HCT116 (cell line): ENCODE data around the gene ALDH3A2. TPM values are rescaled to one million over a fixed set of nuclear protein-coding genes. Genes with fewer than 3 reads are reported as not detected.
"Not testable (repeated sequence)": the region's sequence is repeated elsewhere in the genome, so short reads cannot be mapped to it uniquely, and the experiment has no call there.

ENCODE experiments used
- ATAC-seq: fragments of 200-7000 bp; cut with Tn5 transposase; 2 replicates; pipeline ENCODE4 v1.9.1; 2020; ENCODE audit warnings: mild to moderate bottlenecking, moderate library complexity
- BruUV-seq: library from RNA; stranded (reverse); fragments of 400-500 nt; replicated peaks from 2 replicates; lab custom pipeline; 2021; lab: Mats Ljungman, UMichigan
- CTCF ChIA-PET: fragments of 300-600 bp; sonication (Branson Sonifier 250); formaldehyde crosslinking; loops from one replicate; lab custom pipeline; 2021; ENCODE audit warnings: antibody characterized with exemption; lab: Charles Lee
- POLR2A ChIA-PET: fragments of 300-600, 350-600 bp; sonication (Branson Sonifier 250); formaldehyde crosslinking; loops from one replicate; lab custom pipeline; 2021; ENCODE audit warnings: antibody characterized with exemption; lab: Charles Lee
- RAD21 ChIA-PET, 2 experiments: fragments of 300-600 bp; sonication (Branson Sonifier 250); formaldehyde crosslinking; loops; one replicate each; lab custom pipeline; 2023; ENCODE audit warnings: low total read pairs in 2 of 2; ENCODE audit not compliant: uncharacterized antibody in 2 of 2, unreplicated experiment in 2 of 2, low non-redundant PET in 1 of 2; lab: Charles Lee
- DNase-seq: peaks from one replicate; pipeline ENCODE4 v3.0.0-alpha.2; 2010; ENCODE audit warnings: low read depth, low spot score
- H2AFZ ChIP-seq: fragments of 200-600 bp; shearing (Covaris generic), sonication (generic); 2 replicates; pipeline ENCODE4 v1.6.1; 2017; ENCODE audit warnings: low read depth, mixed run types, mixed read lengths, antibody characterized with exemption, low read length; ENCODE audit not compliant: poor library complexity, severe bottlenecking
- H3K27ac ChIP-seq: 2 replicates; pipeline ENCODE4 v1.5.1; 2012; ENCODE audit warnings: low read depth, low read length
- H3K27me3 ChIP-seq: fragments of 200-600 bp; sonication (generic); 2 replicates; pipeline ENCODE4 v1.6.1; 2016; ENCODE audit warnings: mixed run types, low read length, mixed read lengths; ENCODE audit not compliant: insufficient read depth
- H3K36me3 ChIP-seq, 2 experiments: fragments of 200-500 bp in 1 of 2; fragments of 200-600 bp in 1 of 2; sonication (Bioruptor generic) in 1 of 2; sonication (generic) in 1 of 2; 2 replicates each; pipeline versions ENCODE4 v1.5.1 to v1.6.1; 2014 to 2016; ENCODE audit warnings: low read length in 2 of 2, inconsistent platforms in 1 of 2, mixed read lengths in 1 of 2, mixed run types in 1 of 2; ENCODE audit not compliant: insufficient read depth in 2 of 2, control insufficient read depth in 1 of 2
- H3K4me1 ChIP-seq, 2 experiments: fragments of 200-600 bp in 1 of 2; sonication (generic) in 1 of 2; 2 replicates each; pipeline versions ENCODE4 v1.5.1 to v1.6.1; 2012 to 2017; ENCODE audit warnings: low read length in 2 of 2, inconsistent platforms in 1 of 2, mild to moderate bottlenecking in 1 of 2, mixed read lengths in 1 of 2, mixed run types in 1 of 2, moderate library complexity in 1 of 2; ENCODE audit not compliant: insufficient read depth in 2 of 2, control insufficient read depth in 1 of 2
- H3K4me2 ChIP-seq: fragments of 200-600 bp; sonication (generic); 2 replicates; pipeline ENCODE4 v1.6.1; 2017; ENCODE audit warnings: mixed run types, low read length, mixed read lengths
- H3K4me3 ChIP-seq, 2 experiments: fragments of 200-600 bp in 1 of 2; sonication (generic) in 1 of 2; replicated peaks in 1 of 2; 2 replicates each; pipeline ENCODE4 v1.5.1; 2011 to 2016; ENCODE audit warnings: low read length in 2 of 2, control low read depth in 1 of 2, low read depth in 1 of 2, mild to moderate bottlenecking in 1 of 2, mixed read lengths in 1 of 2, mixed run types in 1 of 2
- H3K79me2 ChIP-seq: fragments of 200-600 bp; sonication (generic); 2 replicates; pipeline ENCODE4 v1.6.1; 2017; ENCODE audit warnings: mild to moderate bottlenecking, mixed run types, low read length, moderate library complexity, mixed read lengths; ENCODE audit not compliant: insufficient read depth
- H3K9ac ChIP-seq: fragments of 200-600 bp; sonication (generic); 2 replicates; pipeline ENCODE4 v1.6.1; 2016; ENCODE audit warnings: low read length, mixed read lengths
- H3K9me2 ChIP-seq: fragments of 200-600 bp; sonication (generic), shearing (Covaris generic); 2 replicates; pipeline ENCODE4 v1.6.1; 2017; ENCODE audit warnings: mixed run types, mild to moderate bottlenecking, moderate library complexity; ENCODE audit not compliant: insufficient read depth
- H3K9me3 ChIP-seq, 2 experiments: fragments of 200-500 bp in 1 of 2; fragments of 200-600 bp in 1 of 2; sonication (Bioruptor generic) in 1 of 2; sonication (generic) in 1 of 2; 2 replicates each; pipeline ENCODE4 v1.6.1; 2014 to 2017; ENCODE audit warnings: low read length in 2 of 2, mixed read lengths in 2 of 2, inconsistent platforms in 1 of 2, low read depth in 1 of 2, mild to moderate bottlenecking in 1 of 2, mixed run types in 1 of 2, moderate library complexity in 1 of 2; ENCODE audit not compliant: control insufficient read depth in 1 of 2, insufficient read depth in 1 of 2
- H4K20me1 ChIP-seq: fragments of 200-600 bp; sonication (generic), shearing (Covaris generic); 2 replicates; pipeline ENCODE4 v1.6.1; 2017; ENCODE audit warnings: mixed run types, mild to moderate bottlenecking, moderate library complexity; ENCODE audit not compliant: insufficient read depth
- EZH2 ChIP-seq: fragments of 200-600 bp; sonication (generic); IDR thresholded peaks from 2 replicates; pipeline ENCODE4 v1.6.1; 2017; ENCODE audit warnings: antibody characterized with exemption, mixed run types
- EZH2phosphoT487 ChIP-seq: fragments of 200-600 bp; IDR thresholded peaks from 2 replicates; pipeline ENCODE4 v1.6.1; 2018; ENCODE audit warnings: antibody characterized with exemption, borderline replicate concordance
- JUND ChIP-seq: IDR thresholded peaks from 2 replicates; pipeline ENCODE4 v1.6.1; 2012
- POLR2A ChIP-seq: IDR thresholded peaks from 2 replicates; pipeline ENCODE4 v1.7.0; 2011; ENCODE audit warnings: borderline replicate concordance; ENCODE audit not compliant: insufficient read depth, insufficient read length; ENCODE audit errors: extremely low read depth
- POLR2AphosphoS5 ChIP-seq: IDR thresholded peaks from 2 replicates; pipeline ENCODE4 v1.6.1; 2011; ENCODE audit warnings: mild to moderate bottlenecking, low read depth, low read length, moderate library complexity
- SIN3A ChIP-seq: IDR thresholded peaks from 2 replicates; pipeline ENCODE4 v1.6.1; 2012; ENCODE audit warnings: low read depth
- SP1 ChIP-seq: IDR thresholded peaks from 2 replicates; pipeline ENCODE4 v1.6.1; 2012; ENCODE audit warnings: low read depth
- YY1 ChIP-seq: IDR thresholded peaks from 2 replicates; pipeline ENCODE4 v1.6.1; 2011; ENCODE audit warnings: low read length, low read depth, moderate library complexity, mild to moderate bottlenecking; ENCODE audit not compliant: insufficient replicate concordance; ENCODE audit errors: extremely low read depth
- intact Hi-C: fragments of 100-400 bp; cut with micrococcal nuclease; formaldehyde crosslinking; loops from 2 replicates; pipeline ENCODE4 v1.10.0; 2022
- total RNA-seq: library from RNA; stranded (reverse); gene quantifications from one replicate; pipeline ENCODE4 v1.2.1, GENCODE V29; 2021; ENCODE audit not compliant: unreplicated experiment
- TF ChIP-seq, protein P1 (sequence below), 3 experiments: fragments of 200-600 bp in 1 of 3; sonication (generic) in 1 of 3; IDR thresholded peaks in 2 of 3; conservative IDR thresholded peaks in 1 of 3; 2 replicates each; pipeline ENCODE4 v1.5.1; 2012 to 2017; ENCODE audit warnings: low read depth in 2 of 3, low read length in 2 of 3, antibody characterized with exemption in 1 of 3, borderline replicate concordance in 1 of 3, control low read depth in 1 of 3, mild to moderate bottlenecking in 1 of 3, mixed read lengths in 1 of 3, mixed run types in 1 of 3, moderate library complexity in 1 of 3; ENCODE audit not compliant: insufficient read depth in 1 of 3
- TF ChIP-seq, protein P2 (sequence below): IDR thresholded peaks from 2 replicates; pipeline ENCODE4 v1.6.1; 2012

ALDH3A2 gene
- total RNA-seq, 1 experiment from 2014 or later, result 86.8 TPM

DNA sequence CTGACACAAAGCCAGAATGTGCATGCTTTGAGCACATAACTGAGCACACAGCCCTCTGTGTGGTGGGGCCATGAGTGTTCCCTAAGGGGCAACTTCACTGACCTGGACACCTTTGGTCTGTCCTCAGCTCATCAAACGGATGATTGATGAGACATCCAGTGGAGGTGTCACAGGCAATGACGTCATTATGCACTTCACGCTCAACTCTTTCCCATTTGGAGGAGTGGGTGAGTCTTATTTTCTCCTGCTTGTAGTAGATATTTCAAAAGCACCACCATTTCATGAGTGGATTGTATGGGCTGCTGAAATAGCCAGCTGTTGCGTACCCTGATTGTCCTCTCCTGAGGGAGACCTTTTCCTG is 16.2 kb downstream of the ALDH3A2 start:
- POLR2A ChIA-PET, result no interaction called here
- H4K20me1 ChIP-seq, result no peaks in the 10 kb centered on the region
- intact Hi-C loops, result no loop called here

DNA sequence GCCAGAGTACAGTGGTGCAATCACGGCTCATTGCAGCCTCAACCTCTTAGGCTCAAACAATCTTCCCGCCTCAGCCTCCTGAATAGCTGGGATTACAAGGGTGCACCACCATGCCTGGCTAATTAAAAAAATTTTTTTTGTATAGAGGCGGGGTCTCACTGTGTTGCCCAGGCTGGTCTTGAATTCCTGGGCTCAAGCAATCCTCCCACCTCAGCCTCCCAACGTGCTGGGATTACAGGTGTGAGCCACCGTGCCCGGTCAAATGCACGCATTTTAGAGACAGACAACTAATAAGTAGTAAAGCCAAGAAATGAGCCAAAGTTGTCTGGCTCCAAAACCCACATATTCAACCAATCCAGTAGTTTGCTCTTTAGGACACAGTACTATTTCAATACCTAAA is 21.1 kb downstream of the ALDH3A2 start:
- ATAC-seq, H3K4me3 ChIP-seq, intact Hi-C loops, H3K79me2 ChIP-seq, H3K9me2 ChIP-seq, CTCF ChIA-PET, BruUV-seq, H3K9me3 ChIP-seq, H3K27ac ChIP-seq, H3K4me1 ChIP-seq, H3K4me2 ChIP-seq, H2AFZ ChIP-seq, H4K20me1 ChIP-seq, H3K9ac ChIP-seq, H3K27me3 ChIP-seq, RAD21 ChIA-PET, DNase-seq: not testable (repeated sequence)
- peaks cover 14 to 15% of the 10 kb centered on the region in 2 experiments for H3K36me3 ChIP-seq
- POLR2A ChIA-PET, result interaction anchor here (1.1 kb wide), 1 partner anchor 21 kb away, joined by 3 read pairs; the partner anchor contains the start of gene ALDH3A2

More for the DNA sequence above, 16.2 kb downstream of the ALDH3A2 start:
- Histone ChIP-seq H3K4me1 (no peaks in the 10 kb centered on the region), H2AFZ (no peak overlapping the region), H3K36me3 (peaks cover 22 to 27% of the 10 kb centered on the region in 2 experiments), H3K79me2 (no peaks in the 10 kb centered on the region; the same call in 1 of the 2 replicates), H3K27ac (no peak overlapping the region), H3K9me2 (no peaks in the 10 kb centered on the region), H3K4me3 (no peak overlapping the region), H3K9ac (no peak overlapping the region), H3K4me2 (no peak overlapping the region), H3K9me3 (no peaks in the 10 kb centered on the region), H3K27me3 (no peaks in the 10 kb centered on the region)
- ATAC-seq, result no peak
- no peak for DNase-seq
- BruUV-seq, result no TSS peak
- TF ChIP-seq EZH2 (no peak), POLR2AphosphoS5 (no peak), YY1 (no peak), EZH2phosphoT487 (no peak), SP1 (no peak), POLR2A (no peak), JUND (no peak), SIN3A (no peak)
- TF ChIP-seq, protein P1, sequence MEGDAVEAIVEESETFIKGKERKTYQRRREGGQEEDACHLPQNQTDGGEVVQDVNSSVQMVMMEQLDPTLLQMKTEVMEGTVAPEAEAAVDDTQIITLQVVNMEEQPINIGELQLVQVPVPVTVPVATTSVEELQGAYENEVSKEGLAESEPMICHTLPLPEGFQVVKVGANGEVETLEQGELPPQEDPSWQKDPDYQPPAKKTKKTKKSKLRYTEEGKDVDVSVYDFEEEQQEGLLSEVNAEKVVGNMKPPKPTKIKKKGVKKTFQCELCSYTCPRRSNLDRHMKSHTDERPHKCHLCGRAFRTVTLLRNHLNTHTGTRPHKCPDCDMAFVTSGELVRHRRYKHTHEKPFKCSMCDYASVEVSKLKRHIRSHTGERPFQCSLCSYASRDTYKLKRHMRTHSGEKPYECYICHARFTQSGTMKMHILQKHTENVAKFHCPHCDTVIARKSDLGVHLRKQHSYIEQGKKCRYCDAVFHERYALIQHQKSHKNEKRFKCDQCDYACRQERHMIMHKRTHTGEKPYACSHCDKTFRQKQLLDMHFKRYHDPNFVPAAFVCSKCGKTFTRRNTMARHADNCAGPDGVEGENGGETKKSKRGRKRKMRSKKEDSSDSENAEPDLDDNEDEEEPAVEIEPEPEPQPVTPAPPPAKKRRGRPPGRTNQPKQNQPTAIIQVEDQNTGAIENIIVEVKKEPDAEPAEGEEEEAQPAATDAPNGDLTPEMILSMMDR (IDR thresholded peaks at IDR 0.05 in 2 of 3, conservative IDR thresholded peaks at IDR 0.05 in 1 of 3; ENCODE audit: borderline replicate concordance in 1 of 3, insufficient read depth in 1 of 3, low read depth in 2 of 3, low read length in 2 of 3), result no peak
- TF ChIP-seq, protein P2, sequence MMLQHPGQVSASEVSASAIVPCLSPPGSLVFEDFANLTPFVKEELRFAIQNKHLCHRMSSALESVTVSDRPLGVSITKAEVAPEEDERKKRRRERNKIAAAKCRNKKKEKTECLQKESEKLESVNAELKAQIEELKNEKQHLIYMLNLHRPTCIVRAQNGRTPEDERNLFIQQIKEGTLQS, result no peak
- ChIA-PET RAD21 (no interaction called here), CTCF (no interaction called here)
